Tibial nerve (tissue), 3 donors: ENCODE data around the gene BNIP5.

Source experiments
- POLR2A ChIP-seq, 2 donors: fragments of 450-650 bp; IDR thresholded peaks; one replicate each; pipeline ENCODE4 v1.6.1; 2017; ENCODE audit warnings: antibody characterized with exemption in 2 of 2, mild to moderate bottlenecking in 2 of 2, moderate library complexity in 2 of 2
- TF ChIP-seq, protein P1 (sequence below), 5 experiments: fragments of 200-600 bp in 3 of 5; fragments of 450-650 bp in 2 of 5; sonication (generic) in 3 of 5; IDR thresholded peaks; one replicate each; pipeline ENCODE4 v1.5.1; 2016 to 2019; ENCODE audit warnings: antibody characterized with exemption in 5 of 5, mild to moderate bottlenecking in 3 of 5, moderate library complexity in 2 of 5

DNA sequence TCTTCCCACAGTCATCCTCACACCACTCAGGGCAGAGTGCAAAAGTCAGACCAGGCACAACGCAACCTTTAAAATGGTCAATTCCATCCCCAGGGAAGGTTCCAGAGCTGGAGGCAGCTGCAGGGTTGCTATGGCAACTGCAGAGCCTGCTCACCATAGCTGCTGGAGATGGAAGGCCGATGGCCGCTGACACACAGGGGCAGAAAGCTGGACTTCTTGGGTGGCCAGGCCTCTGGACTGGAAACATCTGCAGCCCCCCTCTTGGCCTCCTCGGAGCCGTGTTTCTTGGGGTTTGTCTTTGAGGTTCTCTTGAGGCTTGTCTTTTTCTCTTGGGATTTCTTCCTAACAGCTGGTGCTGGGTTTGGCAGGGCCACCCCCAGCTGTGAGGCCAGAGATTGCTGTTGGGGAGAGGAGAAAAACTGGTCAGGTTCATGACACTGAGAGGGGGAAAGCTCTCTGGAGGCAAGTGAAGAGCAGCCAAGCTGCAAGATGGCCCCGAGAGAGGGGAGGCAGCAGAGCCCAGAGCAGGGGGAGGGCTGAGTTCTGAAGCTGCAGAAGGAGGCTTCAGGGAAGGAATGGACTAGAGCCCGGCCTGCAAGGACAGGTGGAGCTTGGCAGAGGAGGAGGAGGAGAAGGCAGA, 10.2 kb downstream of the BNIP5 start:
- TF ChIP-seq, protein P1, sequence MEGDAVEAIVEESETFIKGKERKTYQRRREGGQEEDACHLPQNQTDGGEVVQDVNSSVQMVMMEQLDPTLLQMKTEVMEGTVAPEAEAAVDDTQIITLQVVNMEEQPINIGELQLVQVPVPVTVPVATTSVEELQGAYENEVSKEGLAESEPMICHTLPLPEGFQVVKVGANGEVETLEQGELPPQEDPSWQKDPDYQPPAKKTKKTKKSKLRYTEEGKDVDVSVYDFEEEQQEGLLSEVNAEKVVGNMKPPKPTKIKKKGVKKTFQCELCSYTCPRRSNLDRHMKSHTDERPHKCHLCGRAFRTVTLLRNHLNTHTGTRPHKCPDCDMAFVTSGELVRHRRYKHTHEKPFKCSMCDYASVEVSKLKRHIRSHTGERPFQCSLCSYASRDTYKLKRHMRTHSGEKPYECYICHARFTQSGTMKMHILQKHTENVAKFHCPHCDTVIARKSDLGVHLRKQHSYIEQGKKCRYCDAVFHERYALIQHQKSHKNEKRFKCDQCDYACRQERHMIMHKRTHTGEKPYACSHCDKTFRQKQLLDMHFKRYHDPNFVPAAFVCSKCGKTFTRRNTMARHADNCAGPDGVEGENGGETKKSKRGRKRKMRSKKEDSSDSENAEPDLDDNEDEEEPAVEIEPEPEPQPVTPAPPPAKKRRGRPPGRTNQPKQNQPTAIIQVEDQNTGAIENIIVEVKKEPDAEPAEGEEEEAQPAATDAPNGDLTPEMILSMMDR (IDR thresholded peaks at IDR 0.05): no peak
- TF ChIP-seq POLR2A (IDR thresholded peaks at IDR 0.05): no peak
